HCT116 (cell line): ENCODE data around the gene DPF1. TPM values are rescaled to one million over a fixed set of nuclear protein-coding genes. Genes with fewer than 3 reads are reported as not detected.

ENCODE experiments used
- ATAC-seq: fragments of 200-7000 bp; cut with Tn5 transposase; 2 replicates; pipeline ENCODE4 v1.9.1; 2020; ENCODE audit warnings: mild to moderate bottlenecking, moderate library complexity
- BruUV-seq: library from RNA; stranded (reverse); fragments of 400-500 nt; replicated peaks from 2 replicates; lab custom pipeline; 2021; lab: Mats Ljungman, UMichigan
- CTCF ChIA-PET: fragments of 300-600 bp; sonication (Branson Sonifier 250); formaldehyde crosslinking; loops from one replicate; lab custom pipeline; 2021; ENCODE audit warnings: antibody characterized with exemption; lab: Charles Lee
- POLR2A ChIA-PET: fragments of 300-600, 350-600 bp; sonication (Branson Sonifier 250); formaldehyde crosslinking; loops from one replicate; lab custom pipeline; 2021; ENCODE audit warnings: antibody characterized with exemption; lab: Charles Lee
- RAD21 ChIA-PET, 2 experiments: fragments of 300-600 bp; sonication (Branson Sonifier 250); formaldehyde crosslinking; loops; one replicate each; lab custom pipeline; 2023; ENCODE audit warnings: low total read pairs in 2 of 2; ENCODE audit not compliant: uncharacterized antibody in 2 of 2, unreplicated experiment in 2 of 2, low non-redundant PET in 1 of 2; lab: Charles Lee
- DNase-seq: peaks from one replicate; pipeline ENCODE4 v3.0.0-alpha.2; 2010; ENCODE audit warnings: low read depth, low spot score
- H2AFZ ChIP-seq: fragments of 200-600 bp; shearing (Covaris generic), sonication (generic); 2 replicates; pipeline ENCODE4 v1.6.1; 2017; ENCODE audit warnings: low read depth, mixed run types, mixed read lengths, antibody characterized with exemption, low read length; ENCODE audit not compliant: poor library complexity, severe bottlenecking
- H3K27ac ChIP-seq: 2 replicates; pipeline ENCODE4 v1.5.1; 2012; ENCODE audit warnings: low read depth, low read length
- H3K27me3 ChIP-seq: fragments of 200-600 bp; sonication (generic); 2 replicates; pipeline ENCODE4 v1.6.1; 2016; ENCODE audit warnings: mixed run types, low read length, mixed read lengths; ENCODE audit not compliant: insufficient read depth
- H3K36me3 ChIP-seq, 2 experiments: fragments of 200-500 bp in 1 of 2; fragments of 200-600 bp in 1 of 2; sonication (Bioruptor generic) in 1 of 2; sonication (generic) in 1 of 2; 2 replicates each; pipeline versions ENCODE4 v1.5.1 to v1.6.1; 2014 to 2016; ENCODE audit warnings: low read length in 2 of 2, inconsistent platforms in 1 of 2, mixed read lengths in 1 of 2, mixed run types in 1 of 2; ENCODE audit not compliant: insufficient read depth in 2 of 2, control insufficient read depth in 1 of 2
- H3K4me1 ChIP-seq, 2 experiments: fragments of 200-600 bp in 1 of 2; sonication (generic) in 1 of 2; 2 replicates each; pipeline versions ENCODE4 v1.5.1 to v1.6.1; 2012 to 2017; ENCODE audit warnings: low read length in 2 of 2, inconsistent platforms in 1 of 2, mild to moderate bottlenecking in 1 of 2, mixed read lengths in 1 of 2, mixed run types in 1 of 2, moderate library complexity in 1 of 2; ENCODE audit not compliant: insufficient read depth in 2 of 2, control insufficient read depth in 1 of 2
- H3K4me2 ChIP-seq: fragments of 200-600 bp; sonication (generic); 2 replicates; pipeline ENCODE4 v1.6.1; 2017; ENCODE audit warnings: mixed run types, low read length, mixed read lengths
- H3K4me3 ChIP-seq, 2 experiments: fragments of 200-600 bp in 1 of 2; sonication (generic) in 1 of 2; replicated peaks in 1 of 2; 2 replicates each; pipeline ENCODE4 v1.5.1; 2011 to 2016; ENCODE audit warnings: low read length in 2 of 2, control low read depth in 1 of 2, low read depth in 1 of 2, mild to moderate bottlenecking in 1 of 2, mixed read lengths in 1 of 2, mixed run types in 1 of 2
- H3K79me2 ChIP-seq: fragments of 200-600 bp; sonication (generic); 2 replicates; pipeline ENCODE4 v1.6.1; 2017; ENCODE audit warnings: mild to moderate bottlenecking, mixed run types, low read length, moderate library complexity, mixed read lengths; ENCODE audit not compliant: insufficient read depth
- H3K9ac ChIP-seq: fragments of 200-600 bp; sonication (generic); 2 replicates; pipeline ENCODE4 v1.6.1; 2016; ENCODE audit warnings: low read length, mixed read lengths
- H3K9me2 ChIP-seq: fragments of 200-600 bp; sonication (generic), shearing (Covaris generic); 2 replicates; pipeline ENCODE4 v1.6.1; 2017; ENCODE audit warnings: mixed run types, mild to moderate bottlenecking, moderate library complexity; ENCODE audit not compliant: insufficient read depth
- H3K9me3 ChIP-seq, 2 experiments: fragments of 200-500 bp in 1 of 2; fragments of 200-600 bp in 1 of 2; sonication (Bioruptor generic) in 1 of 2; sonication (generic) in 1 of 2; 2 replicates each; pipeline ENCODE4 v1.6.1; 2014 to 2017; ENCODE audit warnings: low read length in 2 of 2, mixed read lengths in 2 of 2, inconsistent platforms in 1 of 2, low read depth in 1 of 2, mild to moderate bottlenecking in 1 of 2, mixed run types in 1 of 2, moderate library complexity in 1 of 2; ENCODE audit not compliant: control insufficient read depth in 1 of 2, insufficient read depth in 1 of 2
- H4K20me1 ChIP-seq: fragments of 200-600 bp; sonication (generic), shearing (Covaris generic); 2 replicates; pipeline ENCODE4 v1.6.1; 2017; ENCODE audit warnings: mixed run types, mild to moderate bottlenecking, moderate library complexity; ENCODE audit not compliant: insufficient read depth
- CBX3 ChIP-seq: IDR thresholded peaks from 2 replicates; pipeline ENCODE4 v1.6.1; 2012; ENCODE audit warnings: low read depth
- CEBPB ChIP-seq: IDR thresholded peaks from 2 replicates; pipeline ENCODE4 v1.6.1; 2012; ENCODE audit warnings: low read depth
- EGR1 ChIP-seq: IDR thresholded peaks from 2 replicates; pipeline ENCODE4 v1.6.1; 2012; ENCODE audit warnings: low read depth
- SRF ChIP-seq: IDR thresholded peaks from 2 replicates; pipeline ENCODE4 v1.6.1; 2012; ENCODE audit warnings: low read depth
- intact Hi-C: fragments of 100-400 bp; cut with micrococcal nuclease; formaldehyde crosslinking; loops from 2 replicates; pipeline ENCODE4 v1.10.0; 2022
- total RNA-seq: library from RNA; stranded (reverse); gene quantifications from one replicate; pipeline ENCODE4 v1.2.1, GENCODE V29; 2021; ENCODE audit not compliant: unreplicated experiment
- TF ChIP-seq, protein P1 (sequence below): IDR thresholded peaks from 2 replicates; pipeline ENCODE4 v1.6.1; 2012

DPF1 gene
- total RNA-seq, 1 experiment from 2014 or later, result 9.7 TPM

GRCh38 chr19:38173291-38174041 is 50.6 kb downstream of the DPF1 start:
- H3K27ac ChIP-seq, result no peak overlapping the region
- no peak overlapping the region for H3K4me2 ChIP-seq
- ChIA-PET CTCF (no interaction called here), POLR2A (no interaction called here), RAD21 (no interaction called here)
- peaks cover 0 to 3% of the 10 kb centered on the region in 2 experiments; a peak in 1 of 4 replicates for H3K36me3 ChIP-seq
- no peak for DNase-seq
- H3K27me3 ChIP-seq, result no peaks in the 10 kb centered on the region
- H4K20me1 ChIP-seq, result no peaks in the 10 kb centered on the region
- ATAC-seq, result no peak
- H3K9me2 ChIP-seq, result no peaks in the 10 kb centered on the region
- intact Hi-C loops, result no loop called here
- no TSS peak for BruUV-seq
- no peak overlapping the region for H2AFZ ChIP-seq
- no peaks in the 10 kb centered on the region for H3K4me1 ChIP-seq
- H3K4me3 ChIP-seq, result no peak overlapping the region
- H3K9ac ChIP-seq, result no peak overlapping the region
- H3K79me2 ChIP-seq, result no peaks in the 10 kb centered on the region
- no peaks in the 10 kb centered on the region for H3K9me3 ChIP-seq
- TF ChIP-seq SRF, result no peak
- TF ChIP-seq CBX3, result no peak
- no peak for TF ChIP-seq EGR1
- no peak for TF ChIP-seq CEBPB

DNA sequence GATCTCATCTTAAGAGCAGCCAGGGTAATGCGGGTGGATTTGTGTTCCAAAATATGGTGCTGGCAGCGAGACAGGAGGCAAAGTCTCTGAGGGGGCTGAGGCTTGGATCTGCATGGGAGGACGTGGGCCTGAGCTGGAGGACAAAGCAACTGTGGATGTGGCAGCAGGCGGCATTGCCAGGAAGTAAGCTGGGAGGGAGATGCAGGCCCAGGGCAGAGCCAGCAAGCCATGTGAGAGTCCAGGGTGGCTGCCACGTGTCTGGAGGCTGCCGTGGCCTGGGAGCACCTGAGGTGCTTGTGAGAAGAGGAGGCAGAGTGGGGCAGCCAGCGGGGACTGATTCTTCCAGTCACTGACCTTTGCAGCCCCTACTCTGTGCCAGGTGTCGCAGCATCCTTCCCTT is 52.0 kb downstream of the DPF1 start:
- H3K4me3 ChIP-seq, result no peak overlapping the region
- no peaks in the 10 kb centered on the region for H3K4me1 ChIP-seq
- H4K20me1 ChIP-seq, result no peaks in the 10 kb centered on the region
- no peak overlapping the region for H3K4me2 ChIP-seq
- ATAC-seq (no peak), DNase-seq (no peak)
- ChIA-PET POLR2A (no interaction called here), CTCF (no interaction called here), RAD21 (no interaction called here)
- no peaks in the 10 kb centered on the region for H3K27me3 ChIP-seq
- H3K9me3 ChIP-seq, result no peaks in the 10 kb centered on the region
- no peak overlapping the region for H3K9ac ChIP-seq
- H3K79me2 ChIP-seq, result no peaks in the 10 kb centered on the region
- no peak overlapping the region for H2AFZ ChIP-seq
- TF ChIP-seq, protein P1, sequence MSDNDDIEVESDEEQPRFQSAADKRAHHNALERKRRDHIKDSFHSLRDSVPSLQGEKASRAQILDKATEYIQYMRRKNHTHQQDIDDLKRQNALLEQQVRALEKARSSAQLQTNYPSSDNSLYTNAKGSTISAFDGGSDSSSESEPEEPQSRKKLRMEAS, result no peak
- no peak for TF ChIP-seq SRF
- no peaks in the 10 kb centered on the region for H3K9me2 ChIP-seq
- BruUV-seq, result no TSS peak
- peaks cover 0 to 3% of the 10 kb centered on the region in 2 experiments; a peak in 1 of 4 replicates for H3K36me3 ChIP-seq
- H3K27ac ChIP-seq, result no peak overlapping the region
- intact Hi-C loops, result no loop called here
